ENCODE measurements around the gene TNFRSF13B. TPM values are rescaled to one million over a fixed set of nuclear protein-coding genes. Genes with fewer than 3 reads are reported as not detected.

The TNFRSF13B gene
- total and polyA plus RNA-seq, 12 donors: not detected

- ATAC-seq (no peak), DNase-seq (no peak)
- Histone ChIP-seq H3K36me3 (no peaks in the 10 kb centered on the region), H3K9me3 (no peaks in the 10 kb centered on the region), H3K27me3 (no peaks in the 10 kb centered on the region), H3K4me3 (no peak overlapping the region), H3K27ac (no peak overlapping the region), H3K4me1 (no peaks in the 10 kb centered on the region)
- TF ChIP-seq CTCF (IDR thresholded peaks at IDR 0.05): no peak
- intact Hi-C loops (cut with DNase I): no loop called here
- 89 to 93% methylated on average over 18 of the region's 18 CpGs for WGBS, 2 donors
Observed at GRCh38 chr17:16927641-16928321, 44.1 kb downstream of the TNFRSF13B start.

- Histone ChIP-seq H3K9me3 (no peaks in the 10 kb centered on the region), H3K36me3 (no peaks in the 10 kb centered on the region), H3K4me3 (no peak overlapping the region), H3K4me1 (no peaks in the 10 kb centered on the region), H3K27me3 (no peaks in the 10 kb centered on the region), H3K27ac (no peak overlapping the region)
- intact Hi-C loops (cut with DNase I): no loop called here
- WGBS, 2 donors: 83 to 87% methylated on average over 18 of the region's 18 CpGs
- no peak for TF ChIP-seq CTCF (IDR thresholded peaks at IDR 0.05)
- DNase-seq: no peak
- ATAC-seq: no peak
Observed at GRCh38 chr17:16926571-16927451, 45.1 kb downstream of the TNFRSF13B start.

GRCh38 chr17:16926061-16926511 lies 45.8 kb downstream of the TNFRSF13B start:
- no peak for DNase-seq
- no peak for TF ChIP-seq CTCF (IDR thresholded peaks at IDR 0.05)
- no peaks in the 10 kb centered on the region for H3K27me3 ChIP-seq

GRCh38 chr17:16925461-16926060 lies 46.4 kb downstream of the TNFRSF13B start:
- TF ChIP-seq CTCF (IDR thresholded peaks at IDR 0.05): no peak
- Histone ChIP-seq H3K4me3 (no peak overlapping the region), H3K36me3 (no peaks in the 10 kb centered on the region), H3K27ac (no peak overlapping the region), H3K9me3 (no peaks in the 10 kb centered on the region), H3K4me1 (no peaks in the 10 kb centered on the region), H3K27me3 (no peaks in the 10 kb centered on the region)
- WGBS, 2 donors: 95 to 96% methylated on average over 14 to 15 of the region's 15 CpGs
- ATAC-seq (no peak), DNase-seq (no peak)
- intact Hi-C loops (cut with DNase I): loop anchor here in 1 of 10 donors (2.0 kb wide), 1 partner anchor 15 kb away; no protein-coding TSS in a partner anchor

More at GRCh38 chr17:16926061-16926511, 45.8 kb downstream of the TNFRSF13B start:
- H3K4me1 ChIP-seq: no peaks in the 10 kb centered on the region
- no peaks in the 10 kb centered on the region for H3K36me3 ChIP-seq
- H3K27ac ChIP-seq: no peak overlapping the region
- H3K4me3 ChIP-seq: no peak overlapping the region
- intact Hi-C loops (cut with DNase I): no loop called here
- no peak for ATAC-seq
- H3K9me3 ChIP-seq: no peaks in the 10 kb centered on the region
- WGBS, 2 donors: 95 to 97% methylated on average over 7 of the region's 7 CpGs
